Neural cell (in vitro differentiated cells): ENCODE measurements around the gene NT5C2. TPM values are rescaled to one million over a fixed set of nuclear protein-coding genes. Genes with fewer than 3 reads are reported as not detected.

Experiments
- H2AFZ ChIP-seq: fragments of 200-600, 300-800 bp; sonication (generic), shearing (Covaris generic); 2 replicates; pipeline ENCODE4 v1.6.0; 2014; ENCODE audit warnings: low read depth, mild to moderate bottlenecking, antibody characterized with exemption, low read length, moderate library complexity
- H3F3A ChIP-seq: fragments of 200-600 bp; shearing (Covaris generic); 2 replicates; pipeline ENCODE4 v1.6.1; 2016; ENCODE audit warnings: mild to moderate bottlenecking, moderate library complexity, mixed read lengths, antibody characterized with exemption, low read length; ENCODE audit not compliant: insufficient read depth, poor library complexity, severe bottlenecking
- H3K27ac ChIP-seq: fragments of 200-600, 300-800 bp; sonication (generic), shearing (Covaris generic); 2 replicates; pipeline ENCODE4 v1.5.1; 2014; ENCODE audit warnings: mild to moderate bottlenecking, low read length, moderate library complexity
- H3K27me3 ChIP-seq: fragments of 300-800, 200-600 bp; sonication (generic), shearing (Covaris generic); 2 replicates; pipeline ENCODE4 v1.6.0; 2014; ENCODE audit warnings: mild to moderate bottlenecking, low read depth, low read length, moderate library complexity; ENCODE audit not compliant: insufficient read depth
- H3K36me3 ChIP-seq: fragments of 300-800, 200-600 bp; sonication (generic), shearing (Covaris generic); 2 replicates; pipeline ENCODE4 v1.5.1; 2014; ENCODE audit warnings: mild to moderate bottlenecking, antibody characterized with exemption, low read length, moderate library complexity; ENCODE audit not compliant: insufficient read depth
- H3K4me2 ChIP-seq: fragments of 300-800, 200-600 bp; sonication (generic), shearing (Covaris generic); 2 replicates; pipeline ENCODE4 v1.6.0; 2014; ENCODE audit warnings: mild to moderate bottlenecking, low read length
- H3K4me3 ChIP-seq: fragments of 300-800, 200-600 bp; sonication (generic), shearing (Covaris generic); 2 replicates; pipeline ENCODE4 v1.5.1; 2014; ENCODE audit warnings: mild to moderate bottlenecking, low read length, moderate library complexity
- H3K79me2 ChIP-seq: fragments of 200-600 bp; shearing (Covaris generic); replicated peaks from 2 replicates; pipeline ENCODE4 v1.6.0; 2014; ENCODE audit warnings: mild to moderate bottlenecking, low read length, moderate library complexity; ENCODE audit not compliant: insufficient read depth
- H3K9ac ChIP-seq: fragments of 300-800, 200-600 bp; sonication (generic), shearing (Covaris generic); 2 replicates; pipeline ENCODE4 v1.6.1; 2016; ENCODE audit warnings: mild to moderate bottlenecking, low read length, mixed read lengths
- H3K9me2 ChIP-seq: fragments of 200-600 bp; shearing (Covaris generic); 2 replicates; pipeline ENCODE4 v1.6.1; 2016; ENCODE audit warnings: mild to moderate bottlenecking, low read length, mixed read lengths; ENCODE audit not compliant: insufficient read depth
- H3K9me3 ChIP-seq: fragments of 200-600, 300-800 bp; sonication (generic), shearing (Covaris generic); 2 replicates; pipeline ENCODE4 v1.6.1; 2016; ENCODE audit warnings: mild to moderate bottlenecking, mixed run types, low read length, moderate library complexity, mixed read lengths
- H4K20me1 ChIP-seq: fragments of 200-600 bp; shearing (Covaris generic); 2 replicates; pipeline ENCODE4 v1.6.1; 2016; ENCODE audit warnings: mild to moderate bottlenecking, mixed run types; ENCODE audit not compliant: insufficient read depth
- CTCF ChIP-seq: fragments of 450-650 bp; IDR thresholded peaks from 2 replicates; pipeline ENCODE4 v1.5.1; 2014; ENCODE audit warnings: antibody characterized with exemption, mild to moderate bottlenecking, moderate library complexity; ENCODE audit not compliant: poor library complexity, severe bottlenecking
- EP300 ChIP-seq: fragments of 450-650 bp; conservative IDR thresholded peaks from 2 replicates; pipeline ENCODE4 v1.6.1; 2014; ENCODE audit warnings: antibody characterized with exemption, mild to moderate bottlenecking, moderate library complexity; ENCODE audit not compliant: poor library complexity, severe bottlenecking
- EZH2 ChIP-seq: fragments of 200-600, 300-800 bp; shearing (Covaris generic), sonication (generic); IDR thresholded peaks from 2 replicates; pipeline ENCODE4 v1.6.1; 2014; ENCODE audit warnings: antibody characterized with exemption, low read length, borderline replicate concordance, mild to moderate bottlenecking; ENCODE audit not compliant: insufficient read depth, poor library complexity, severe bottlenecking
- MXI1 ChIP-seq: fragments of 450-650 bp; conservative IDR thresholded peaks from 2 replicates; pipeline ENCODE4 v1.6.1; 2014; ENCODE audit warnings: antibody characterized with exemption, mild to moderate bottlenecking; ENCODE audit not compliant: poor library complexity, severe bottlenecking
- POLR2AphosphoS5 ChIP-seq: IDR thresholded peaks from 2 replicates; pipeline ENCODE4 v1.6.1; 2012
- RAD21 ChIP-seq: fragments of 450-650 bp; conservative IDR thresholded peaks from 2 replicates; pipeline ENCODE4 v1.6.1; 2014; ENCODE audit warnings: antibody characterized with exemption, mild to moderate bottlenecking, moderate library complexity
- REST ChIP-seq: IDR thresholded peaks from 2 replicates; pipeline ENCODE4 v1.6.1; 2012; ENCODE audit warnings: borderline replicate concordance
- SMC3 ChIP-seq: fragments of 450-650 bp; conservative IDR thresholded peaks from 2 replicates; pipeline ENCODE4 v1.6.1; 2014; ENCODE audit warnings: antibody characterized with exemption, mild to moderate bottlenecking, moderate library complexity; ENCODE audit not compliant: poor library complexity
- TAF1 ChIP-seq: IDR thresholded peaks from 2 replicates; pipeline ENCODE4 v1.6.1; 2012; ENCODE audit warnings: low read depth
- polyA plus RNA-seq: library from polyadenylated mRNA; depleted of rRNA; stranded (reverse); fragments of >200 nt; gene quantifications from 2 replicates; pipeline ENCODE4 v1.2.3, GENCODE V29; 2014

The NT5C2 gene
- polyA plus RNA-seq, 1 donor from 2014 or later = 190 TPM

- no peak overlapping the region for H3K9ac ChIP-seq
- no peaks in the 10 kb centered on the region for H3K27me3 ChIP-seq
- peaks cover 5% of the 10 kb centered on the region for H3K36me3 ChIP-seq
- no peaks in the 10 kb centered on the region for H3K9me3 ChIP-seq
- peaks cover 74% of the 10 kb centered on the region for H3K79me2 ChIP-seq
- no peaks in the 10 kb centered on the region for H4K20me1 ChIP-seq
- no peak overlapping the region for H3K27ac ChIP-seq
- H3K4me3 ChIP-seq = no peak overlapping the region
- H3K9me2 ChIP-seq = no peaks in the 10 kb centered on the region
- no peak overlapping the region for H3K4me2 ChIP-seq
- H2AFZ ChIP-seq = no peak overlapping the region
- TF ChIP-seq POLR2AphosphoS5 = no peak
- TF ChIP-seq REST = no peak
- no peak for TF ChIP-seq RAD21
- TF ChIP-seq SMC3 = no peak
- TF ChIP-seq EP300 = no peak
- TF ChIP-seq CTCF = no peak
- TF ChIP-seq EZH2 = no peak
- TF ChIP-seq MXI1 = no peak
- TF ChIP-seq TAF1 = no peak
- no peaks in the 10 kb centered on the region for H3F3A ChIP-seq
Measured at GRCh38 chr10:103181244-103181643, 11.8 kb downstream of the NT5C2 start.

- H3F3A ChIP-seq = no peaks in the 10 kb centered on the region
- H3K27ac ChIP-seq = no peak overlapping the region
- no peak overlapping the region for H3K9ac ChIP-seq
- TF ChIP-seq SMC3 = no peak
- TF ChIP-seq EP300 = no peak
- TF ChIP-seq TAF1 = no peak
- TF ChIP-seq EZH2 = no peak
- no peak for TF ChIP-seq CTCF
- no peak for TF ChIP-seq MXI1
- TF ChIP-seq POLR2AphosphoS5 = no peak
- no peak for TF ChIP-seq REST
- TF ChIP-seq RAD21 = no peak
- peaks cover 67% of the 10 kb centered on the region for H3K79me2 ChIP-seq
- no peaks in the 10 kb centered on the region for H3K27me3 ChIP-seq
- no peaks in the 10 kb centered on the region for H3K9me3 ChIP-seq
- H4K20me1 ChIP-seq = no peaks in the 10 kb centered on the region
- peaks cover 5% of the 10 kb centered on the region for H3K36me3 ChIP-seq
- no peak overlapping the region for H3K4me3 ChIP-seq
- H3K9me2 ChIP-seq = no peaks in the 10 kb centered on the region
- no peak overlapping the region for H3K4me2 ChIP-seq
- H2AFZ ChIP-seq = no peak overlapping the region
Measured at GRCh38 chr10:103180491-103180890, 12.6 kb downstream of the NT5C2 start.
